ENCODE data around the gene KAZN. TPM values are rescaled to one million over a fixed set of nuclear protein-coding genes. Genes with fewer than 3 reads are reported as not detected.

The KAZN gene
- total RNA-seq = under 1 TPM; 0.46 to 0.58 TPM

DNA sequence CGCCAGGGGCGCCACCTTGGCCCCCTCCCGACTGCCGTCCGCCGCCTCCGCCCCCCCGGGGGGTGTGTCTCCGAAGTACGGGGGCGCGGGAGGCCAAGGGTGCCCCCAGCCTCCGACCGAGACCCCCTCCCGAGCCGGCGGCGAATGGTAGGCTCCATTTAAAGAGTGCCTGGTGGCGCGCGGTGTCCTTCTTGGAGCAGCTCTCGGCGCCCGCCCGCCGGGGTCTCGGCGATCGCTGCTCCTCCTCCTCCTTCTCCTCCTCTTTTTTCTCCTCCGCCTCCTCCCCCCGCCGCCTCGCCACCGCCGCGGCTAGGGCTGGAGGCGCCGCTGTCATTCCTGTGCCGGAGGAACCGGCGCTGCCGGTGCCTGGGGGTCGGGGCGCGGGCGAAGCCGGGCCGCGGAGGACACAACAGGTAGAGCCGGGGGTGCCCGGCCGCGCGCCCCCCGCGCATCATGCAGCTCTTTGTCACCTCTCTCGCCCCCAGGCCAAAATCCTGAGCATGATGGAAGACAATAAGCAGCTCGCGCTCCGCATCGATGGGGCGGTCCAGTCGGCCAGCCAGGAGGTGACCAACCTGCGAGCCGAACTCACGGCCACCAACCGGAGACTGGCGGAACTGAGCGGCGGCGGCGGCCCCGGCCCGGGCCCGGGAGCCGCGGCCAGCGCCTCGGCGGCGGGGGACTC, at the start of gene KAZN:
TSS of gene KAZN (plus strand) at position 188 of the 685 bp plus-strand sequence.
- DNase-seq (no peak), ATAC-seq (replicated peaks in 1 of 2) (no peak)
- Mint-ChIP-seq H3K9me3 (no peaks in the 10 kb centered on the region), H3K36me3 (ENCODE audit: insufficient read depth in 2 of 2) (no peaks in the 10 kb centered on the region), H3K4me3 (peak within 1 kb of the TSS in 1 of 2 donors; percentile 61), H3K27ac (no peak within 1 kb of the TSS), H3K4me1 (ENCODE audit: low read depth) (peaks cover 12% of the 10 kb centered on the region), H3K27me3 (ENCODE audit: low read depth) (peaks cover 66% of the 10 kb centered on the region)

- peaks cover 19% of the 10 kb centered on the region for H3K27me3 Mint-ChIP-seq (ENCODE audit: low read depth)
- H3K4me3 Mint-ChIP-seq = no peak overlapping the region
- no peaks in the 10 kb centered on the region for H3K4me1 Mint-ChIP-seq (ENCODE audit: low read depth)
- H3K36me3 Mint-ChIP-seq (ENCODE audit: insufficient read depth in 2 of 2) = no peaks in the 10 kb centered on the region
- DNase-seq (no peak), ATAC-seq (replicated peaks in 1 of 2) (no peak)
- H3K9me3 Mint-ChIP-seq = no peaks in the 10 kb centered on the region
- H3K27ac Mint-ChIP-seq = no peak overlapping the region
Observed at GRCh38 chr1:14549897-14550620, 48.4 kb upstream of the KAZN start.

DNA sequence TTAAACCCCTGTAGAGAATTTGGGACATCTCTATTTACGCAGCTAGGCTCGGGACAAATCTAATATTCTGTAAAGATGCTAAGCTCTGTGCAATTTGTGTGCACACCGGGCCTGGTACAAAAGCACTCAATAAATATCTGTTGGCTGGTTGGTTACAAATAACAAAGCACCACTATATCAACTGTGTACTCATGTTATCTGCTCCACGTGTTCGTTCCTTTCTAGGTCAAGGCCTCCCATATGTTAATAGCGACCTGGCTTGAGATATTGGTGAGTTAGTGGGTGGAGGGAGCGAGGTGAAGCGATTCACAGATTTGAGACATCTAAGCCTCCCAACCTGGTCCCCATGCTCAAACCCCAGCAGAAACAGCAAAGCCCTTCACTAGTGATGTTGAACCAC, 47.1 kb upstream of the KAZN start:
- Mint-ChIP-seq H3K4me1 (ENCODE audit: low read depth) (no peaks in the 10 kb centered on the region), H3K27me3 (ENCODE audit: low read depth) (peaks cover 16% of the 10 kb centered on the region), H3K36me3 (ENCODE audit: insufficient read depth in 2 of 2) (no peaks in the 10 kb centered on the region), H3K27ac (no peak overlapping the region), H3K4me3 (no peak overlapping the region), H3K9me3 (no peaks in the 10 kb centered on the region)
- DNase-seq (no peak), ATAC-seq (replicated peaks in 1 of 2) (no peak)

- no peaks in the 10 kb centered on the region for H3K36me3 Mint-ChIP-seq (ENCODE audit: insufficient read depth in 2 of 2)
- no peaks in the 10 kb centered on the region for H3K9me3 Mint-ChIP-seq
- ATAC-seq (replicated peaks in 1 of 2) (no peak), DNase-seq (no peak)
- H3K27ac Mint-ChIP-seq = no peak overlapping the region
- H3K4me1 Mint-ChIP-seq (ENCODE audit: low read depth) = no peaks in the 10 kb centered on the region
- no peak overlapping the region for H3K4me3 Mint-ChIP-seq
- peaks cover 16% of the 10 kb centered on the region for H3K27me3 Mint-ChIP-seq (ENCODE audit: low read depth)
Observed at GRCh38 chr1:14552246-14552965, 46.1 kb upstream of the KAZN start.

GRCh38 chr1:14553711-14554110, 44.8 kb upstream of the KAZN start:
- H3K4me1 Mint-ChIP-seq (ENCODE audit: low read depth) = no peaks in the 10 kb centered on the region
- no peaks in the 10 kb centered on the region for H3K9me3 Mint-ChIP-seq
- no peak overlapping the region for H3K27ac Mint-ChIP-seq
- DNase-seq (no peak), ATAC-seq (replicated peaks in 1 of 2) (no peak)
- H3K27me3 Mint-ChIP-seq (ENCODE audit: low read depth) = peaks cover 16% of the 10 kb centered on the region
- H3K36me3 Mint-ChIP-seq (ENCODE audit: insufficient read depth in 2 of 2) = no peaks in the 10 kb centered on the region
- H3K4me3 Mint-ChIP-seq = no peak overlapping the region

- Mint-ChIP-seq H3K9me3 (no peaks in the 10 kb centered on the region), H3K27ac (no peak overlapping the region), H3K36me3 (ENCODE audit: insufficient read depth in 2 of 2) (no peaks in the 10 kb centered on the region), H3K27me3 (ENCODE audit: low read depth) (peaks cover 12% of the 10 kb centered on the region), H3K4me3 (no peak overlapping the region), H3K4me1 (ENCODE audit: low read depth) (no peaks in the 10 kb centered on the region)
- DNase-seq (no peak), ATAC-seq (replicated peaks in 1 of 2) (no peak)
Observed at GRCh38 chr1:14555091-14555490, 43.4 kb upstream of the KAZN start.

DNA sequence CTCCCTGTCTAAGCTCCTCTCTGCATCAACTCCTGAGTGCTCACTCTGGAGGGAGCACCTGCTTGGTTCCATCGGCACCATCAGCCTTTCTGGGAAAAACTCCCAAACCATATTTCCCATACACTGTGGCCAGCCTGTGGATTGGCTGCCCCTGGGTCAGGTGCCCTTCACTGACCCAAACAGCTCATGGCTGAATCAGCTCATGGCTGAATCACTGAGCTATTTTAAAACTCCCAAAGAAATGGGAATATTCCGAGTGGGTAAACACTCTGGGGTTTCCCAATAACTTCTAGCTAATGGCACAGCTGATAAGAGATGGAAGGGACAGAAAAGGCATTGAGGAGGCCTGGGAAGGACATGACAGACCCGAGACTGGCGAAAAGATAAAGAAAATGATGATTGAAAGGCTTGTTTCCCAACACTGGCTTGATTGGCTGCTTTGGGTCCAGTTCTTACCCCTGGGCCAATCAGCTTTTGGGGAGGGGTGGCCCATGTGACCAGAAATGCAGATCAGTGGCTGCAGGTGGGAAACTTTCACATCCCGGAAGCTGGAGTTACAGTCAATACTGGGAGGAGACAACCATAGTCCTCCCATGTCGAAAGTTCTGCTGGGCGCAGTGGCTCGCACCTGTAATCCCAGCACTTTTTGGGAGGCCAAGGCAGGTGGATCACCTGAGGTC, 37.3 kb upstream of the KAZN start:
- no peak overlapping the region for H3K27ac Mint-ChIP-seq
- H3K4me1 Mint-ChIP-seq (ENCODE audit: low read depth) = no peaks in the 10 kb centered on the region
- no peak for DNase-seq
- no peak for ATAC-seq (replicated peaks in 1 of 2)
- no peaks in the 10 kb centered on the region for H3K36me3 Mint-ChIP-seq (ENCODE audit: insufficient read depth in 2 of 2)
- H3K27me3 Mint-ChIP-seq (ENCODE audit: low read depth) = no peaks in the 10 kb centered on the region
- no peaks in the 10 kb centered on the region for H3K9me3 Mint-ChIP-seq
- H3K4me3 Mint-ChIP-seq = no peak overlapping the region

GRCh38 chr1:14565090-14565489, 33.4 kb upstream of the KAZN start:
- H3K27ac Mint-ChIP-seq = no peak overlapping the region
- DNase-seq (no peak), ATAC-seq (replicated peaks in 1 of 2) (no peak)
- H3K4me1 Mint-ChIP-seq (ENCODE audit: low read depth) = no peaks in the 10 kb centered on the region
- no peak overlapping the region for H3K4me3 Mint-ChIP-seq
- H3K27me3 Mint-ChIP-seq (ENCODE audit: low read depth) = peaks cover 1% of the 10 kb centered on the region
- peaks cover 0 to 1% of the 10 kb centered on the region in 2 donors for H3K36me3 Mint-ChIP-seq (ENCODE audit: insufficient read depth in 2 of 2)
- peaks cover 0 to 1% of the 10 kb centered on the region in 2 donors for H3K9me3 Mint-ChIP-seq

GRCh38 chr1:14567056-14567455, 31.4 kb upstream of the KAZN start:
- DNase-seq = no peak
- Mint-ChIP-seq H3K4me3 (no peak overlapping the region), H3K9me3 (peaks cover 0 to 2% of the 10 kb centered on the region in 2 donors), H3K36me3 (ENCODE audit: insufficient read depth in 2 of 2) (peaks cover 0 to 1% of the 10 kb centered on the region in 2 donors), H3K4me1 (ENCODE audit: low read depth) (no peaks in the 10 kb centered on the region), H3K27me3 (ENCODE audit: low read depth) (peaks cover 13% of the 10 kb centered on the region), H3K27ac (no peak overlapping the region)
- no peak for ATAC-seq (replicated peaks in 1 of 2)

GRCh38 chr1:14567903-14568302, 30.6 kb upstream of the KAZN start:
- Mint-ChIP-seq H3K4me1 (ENCODE audit: low read depth) (no peaks in the 10 kb centered on the region), H3K36me3 (ENCODE audit: insufficient read depth in 2 of 2) (peaks cover 0 to 1% of the 10 kb centered on the region in 2 donors), H3K4me3 (no peak overlapping the region), H3K9me3 (peaks cover 0 to 2% of the 10 kb centered on the region in 2 donors), H3K27ac (no peak overlapping the region), H3K27me3 (ENCODE audit: low read depth) (peaks cover 13% of the 10 kb centered on the region)
- no peak for DNase-seq
- ATAC-seq (replicated peaks in 1 of 2) = no peak

- Mint-ChIP-seq H3K36me3 (ENCODE audit: insufficient read depth in 2 of 2) (peaks cover 0 to 1% of the 10 kb centered on the region in 2 donors), H3K4me3 (no peak overlapping the region), H3K4me1 (ENCODE audit: low read depth) (no peaks in the 10 kb centered on the region), H3K27ac (no peak overlapping the region), H3K9me3 (peaks cover 0 to 2% of the 10 kb centered on the region in 2 donors), H3K27me3 (ENCODE audit: low read depth) (peaks cover 13% of the 10 kb centered on the region)
- ATAC-seq (replicated peaks in 1 of 2) (no peak), DNase-seq (no peak)
Observed at GRCh38 chr1:14568716-14569355, 29.6 kb upstream of the KAZN start.

- H3K36me3 Mint-ChIP-seq (ENCODE audit: insufficient read depth in 2 of 2) = peaks cover 1 to 3% of the 10 kb centered on the region in 2 donors
- no peaks in the 10 kb centered on the region for H3K4me1 Mint-ChIP-seq (ENCODE audit: low read depth)
- H3K27ac Mint-ChIP-seq = no peak overlapping the region
- peaks cover 20% of the 10 kb centered on the region for H3K27me3 Mint-ChIP-seq (ENCODE audit: low read depth)
- no peak for ATAC-seq (replicated peaks in 1 of 2)
- DNase-seq = no peak
- H3K4me3 Mint-ChIP-seq = no peak overlapping the region
- peaks cover 5 to 10% of the 10 kb centered on the region in 2 donors for H3K9me3 Mint-ChIP-seq
Observed at GRCh38 chr1:14570514-14570913, 28.0 kb upstream of the KAZN start.

Measured in activated T-cell treated with anti-CD3 and anti-CD28 coated beads, Interleukin-2, amount 50 U/mL, for 72 hours (primary cell).